Stomach smooth muscle (tissue), 2 donors: ENCODE data around the gene SGMS1.
"Not testable (repeated sequence)": the region's sequence is repeated elsewhere in the genome, so short reads cannot be mapped to it uniquely, and the experiment has no call there.

Source experiments
- H3K27ac ChIP-seq: one replicate; pipeline ENCODE4 v1.7.0; 2013; ENCODE audit warnings: mild to moderate bottlenecking, low read length, inconsistent platforms
- H3K27me3 ChIP-seq, 2 donors: one replicate each; pipeline ENCODE4 v1.7.0; 2013; ENCODE audit warnings: low read length in 2 of 2; ENCODE audit not compliant: insufficient read depth in 2 of 2, control insufficient read depth in 1 of 2
- H3K36me3 ChIP-seq, 2 donors: one replicate each; pipeline ENCODE4 v1.7.0; 2013; ENCODE audit warnings: low read length in 2 of 2; ENCODE audit not compliant: control insufficient read depth in 2 of 2, insufficient read depth in 2 of 2
- H3K4me1 ChIP-seq: one replicate; pipeline ENCODE4 v1.7.0; 2013; ENCODE audit warnings: low read length; ENCODE audit not compliant: control insufficient read depth, insufficient read depth
- H3K4me3 ChIP-seq, 2 donors: one replicate each; pipeline ENCODE4 v1.7.0; 2013; ENCODE audit warnings: low read length in 2 of 2
- H3K9ac ChIP-seq, 2 donors: one replicate each; pipeline ENCODE4 v1.7.0; 2013; ENCODE audit warnings: low read length in 2 of 2, mild to moderate bottlenecking in 1 of 2
- H3K9me3 ChIP-seq, 2 donors: one replicate each; pipeline ENCODE4 v1.7.0; 2013; ENCODE audit warnings: low read length in 2 of 2; ENCODE audit not compliant: control insufficient read depth in 2 of 2
- donor health status: healthy.
- donor health status: Pancreatic carcinoma.

Gene SGMS1

DNA sequence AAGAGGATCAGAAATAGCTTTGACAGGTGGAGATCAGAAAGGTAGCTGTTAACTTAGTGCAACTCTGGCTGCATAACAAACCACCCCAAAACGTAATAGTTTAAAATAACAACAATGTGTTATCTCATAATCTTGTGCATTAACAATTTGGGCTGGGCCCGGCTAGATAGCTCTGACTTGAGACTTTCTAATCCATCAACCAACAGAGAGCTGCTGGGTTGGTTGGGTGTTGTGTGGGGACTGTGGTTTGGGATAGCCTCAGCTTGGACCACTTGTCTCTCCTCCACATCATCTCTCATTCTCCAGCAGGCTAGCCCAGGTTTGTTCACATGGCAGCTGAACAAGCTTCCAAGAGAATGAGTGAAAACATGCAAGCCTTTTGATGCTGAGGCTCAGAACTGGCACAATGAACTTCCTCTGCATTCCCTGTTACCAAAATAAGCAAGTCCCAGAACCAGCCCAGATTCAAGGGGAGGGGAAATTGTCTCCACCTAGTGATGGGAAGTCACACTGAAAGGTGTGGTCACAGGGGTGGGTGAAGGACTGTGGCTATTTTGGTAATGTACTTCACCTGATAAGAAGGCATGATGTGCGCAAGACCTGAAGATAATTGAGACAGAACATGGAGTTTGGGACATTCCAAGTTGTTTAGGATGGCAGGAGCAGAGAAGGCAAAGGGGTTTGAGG is 352.0 kb downstream of the SGMS1 start:
- Histone ChIP-seq H3K9ac (no peak overlapping the region), H3K27me3 (no peaks in the 10 kb centered on the region), H3K27ac (no peak overlapping the region), H3K36me3 (no peaks in the 10 kb centered on the region), H3K9me3 (no peaks in the 10 kb centered on the region), H3K4me1 (no peaks in the 10 kb centered on the region), H3K4me3 (no peak overlapping the region)

DNA sequence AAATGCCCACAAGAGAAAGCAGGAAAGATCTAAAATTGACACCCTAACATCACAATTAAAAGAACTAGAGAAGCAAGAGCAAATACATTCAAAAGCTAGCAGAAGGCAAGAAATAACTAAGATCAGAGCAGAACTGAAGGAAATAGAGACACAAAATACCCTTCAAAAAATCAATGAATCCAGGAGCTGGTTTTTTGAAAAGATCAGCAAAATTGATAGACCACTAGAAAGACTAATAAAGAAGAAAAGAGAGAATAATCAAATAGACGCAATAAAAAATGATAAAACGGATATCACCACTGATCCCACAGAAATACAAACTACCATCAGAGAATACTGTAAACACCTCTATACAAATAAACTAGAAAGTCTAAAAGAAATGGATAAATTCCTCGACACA is 355.9 kb downstream of the SGMS1 start:
- H3K4me1 ChIP-seq, H3K9me3 ChIP-seq, H3K27me3 ChIP-seq, H3K36me3 ChIP-seq, H3K4me3 ChIP-seq, H3K9ac ChIP-seq, H3K27ac ChIP-seq: not testable (repeated sequence)

DNA sequence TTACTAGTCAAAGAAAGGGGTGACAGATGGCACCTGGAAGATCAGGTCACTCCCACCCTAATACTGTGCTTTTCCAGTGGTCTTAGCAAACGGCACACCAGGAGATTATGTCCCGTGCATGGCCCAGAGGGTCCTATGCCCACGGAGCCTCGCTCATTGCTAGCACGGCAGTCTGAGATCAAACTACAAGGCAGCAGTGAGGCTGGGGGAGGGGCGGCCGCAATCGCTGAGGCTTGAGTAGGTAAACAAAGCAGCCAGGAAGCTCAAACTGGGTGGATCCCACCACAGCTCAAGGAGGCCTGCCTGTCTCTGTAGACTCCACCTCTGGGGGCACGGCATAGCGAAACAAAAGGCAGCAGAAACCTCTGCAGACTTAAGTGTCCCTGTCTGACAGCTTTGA is 361.1 kb downstream of the SGMS1 start:
- not testable (repeated sequence) for H3K27me3 ChIP-seq, H3K36me3 ChIP-seq, H3K27ac ChIP-seq, H3K9ac ChIP-seq, H3K4me1 ChIP-seq, H3K9me3 ChIP-seq, H3K4me3 ChIP-seq

DNA sequence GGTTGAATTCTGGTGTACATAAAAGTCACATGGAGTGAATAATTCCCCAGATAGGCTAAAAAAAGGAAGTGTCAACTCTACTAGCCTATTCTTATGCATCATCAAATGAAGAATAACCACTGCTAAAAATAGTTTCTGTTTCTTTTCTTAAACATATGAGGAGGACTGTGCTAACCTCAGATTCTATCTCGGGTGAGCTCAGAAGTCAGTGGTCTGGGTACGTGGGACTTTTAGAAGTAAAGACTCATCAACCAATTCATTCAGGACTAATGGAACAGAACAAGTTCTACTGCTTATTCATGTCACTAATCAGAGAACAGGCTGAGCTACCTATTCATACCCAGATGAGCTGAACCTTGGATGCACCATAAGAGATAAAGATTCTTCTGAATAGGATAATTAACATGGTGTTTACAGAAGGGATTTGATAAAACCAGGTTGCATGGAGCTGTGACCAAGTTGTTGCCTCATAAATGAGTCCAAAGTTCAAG is 362.9 kb downstream of the SGMS1 start:
- no peak overlapping the region for H3K9ac ChIP-seq
- no peaks in the 10 kb centered on the region for H3K36me3 ChIP-seq
- no peak overlapping the region for H3K27ac ChIP-seq
- no peaks in the 10 kb centered on the region for H3K9me3 ChIP-seq
- peaks cover 0 to 7% of the 10 kb centered on the region in 2 donors for H3K27me3 ChIP-seq
- H3K4me1 ChIP-seq: no peaks in the 10 kb centered on the region
- no peak overlapping the region for H3K4me3 ChIP-seq
